Medulla oblongata (tissue), 1 donor: ENCODE measurements around the gene NINL.

Experiments used
- DNase-seq: peaks from one replicate; pipeline ENCODE4 v3.0.0-alpha.2; 2015; ENCODE audit errors: extremely low spot score

The NINL gene

GRCh38 chr20:25408170-25408547 is 177.2 kb downstream of the NINL start:
- no peak for DNase-seq

- DNase-seq: peak; percentile 84
Observed at GRCh38 chr20:25407311-25408169, 177.8 kb downstream of the NINL start, which contains the start of gene GINS1. Gene GINS1, plus strand, starts transcription at chr20:25407673. Its CDS starts 148 bp downstream, at chr20:25407821.
